NT2/D1 (cell line): ENCODE results near the gene EEFSEC.
A peak's percentile ranks its signal among the peaks of the same experiment; 100 is the strongest.

Source experiments
- DNase-seq: peaks from one replicate; pipeline ENCODE4 v3.0.0-alpha.2; 2011; ENCODE audit warnings: low read depth, low spot score
- H3K27me3 ChIP-seq: 2 replicates; pipeline ENCODE4 v1.6.0; 2011; ENCODE audit warnings: mild to moderate bottlenecking; ENCODE audit not compliant: insufficient read length, insufficient read depth
- H3K36me3 ChIP-seq: 2 replicates; pipeline ENCODE4 v1.6.1; 2011; ENCODE audit warnings: mild to moderate bottlenecking, low read length, mixed read lengths; ENCODE audit not compliant: insufficient read depth, insufficient read length
- H3K4me1 ChIP-seq: 2 replicates; pipeline ENCODE4 v1.5.1; 2011; ENCODE audit not compliant: insufficient read depth, insufficient read length
- H3K4me3 ChIP-seq: 2 replicates; pipeline ENCODE4 v1.5.1; 2011; ENCODE audit warnings: low read depth; ENCODE audit not compliant: insufficient read length
- H3K9ac ChIP-seq: 2 replicates; pipeline ENCODE4 v1.6.0; 2011; ENCODE audit warnings: low read depth; ENCODE audit not compliant: insufficient read length
- H3K9me3 ChIP-seq: 2 replicates; pipeline ENCODE4 v1.5.1; 2011; ENCODE audit warnings: mild to moderate bottlenecking, low read length; ENCODE audit not compliant: insufficient read depth
- SUZ12 ChIP-seq: IDR thresholded peaks from 2 replicates; pipeline ENCODE4 v1.6.1; 2011; ENCODE audit not compliant: insufficient read length, insufficient read depth; ENCODE audit errors: extremely low read depth
- YY1 ChIP-seq: IDR thresholded peaks from 2 replicates; pipeline ENCODE4 v1.6.1; 2011; ENCODE audit not compliant: insufficient read length, insufficient read depth
- ZNF274 ChIP-seq: IDR thresholded peaks from 2 replicates; pipeline ENCODE4 v1.6.1; 2011; ENCODE audit warnings: mild to moderate bottlenecking, low read depth, low read length

Gene EEFSEC

DNA sequence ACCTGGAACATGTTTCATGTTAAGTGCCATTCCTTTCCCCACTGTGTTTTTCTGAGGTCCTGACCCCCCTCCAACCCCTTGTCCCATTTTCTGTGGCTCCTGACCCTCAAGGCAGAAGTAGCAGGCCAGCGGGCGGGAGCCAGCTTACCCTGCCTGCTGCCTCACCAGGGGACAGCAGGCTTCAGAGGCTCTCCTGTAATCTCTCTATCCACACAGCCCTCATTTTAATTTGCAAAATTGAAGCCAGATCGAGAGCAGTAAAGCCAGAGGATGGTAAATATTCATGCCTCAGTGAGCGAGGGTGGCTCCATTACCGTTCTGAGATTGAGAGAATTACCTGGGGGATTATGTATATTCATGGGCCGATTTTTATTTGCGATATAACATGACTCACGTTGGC lies 165.8 kb downstream of the EEFSEC start:
- H3K4me1 ChIP-seq, result peaks cover 7% of the 10 kb centered on the region
- no peak overlapping the region for H3K9ac ChIP-seq
- DNase-seq, result no peak
- H3K36me3 ChIP-seq, result peaks cover 7% of the 10 kb centered on the region
- H3K27me3 ChIP-seq, result no peaks in the 10 kb centered on the region
- H3K4me3 ChIP-seq, result no peak overlapping the region
- no peak for TF ChIP-seq SUZ12
- no peak for TF ChIP-seq ZNF274
- TF ChIP-seq YY1, result no peak
- no peaks in the 10 kb centered on the region for H3K9me3 ChIP-seq

GRCh38 chr3:128319741-128320141 lies 166.5 kb downstream of the EEFSEC start:
- peaks cover 7% of the 10 kb centered on the region for H3K4me1 ChIP-seq
- DNase-seq, result no peak
- no peaks in the 10 kb centered on the region for H3K9me3 ChIP-seq
- no peak overlapping the region for H3K4me3 ChIP-seq
- H3K9ac ChIP-seq, result no peak overlapping the region
- no peaks in the 10 kb centered on the region for H3K27me3 ChIP-seq
- peaks cover 7% of the 10 kb centered on the region for H3K36me3 ChIP-seq
- TF ChIP-seq ZNF274 (no peak), YY1 (no peak), SUZ12 (no peak)

- H3K4me1 ChIP-seq, result peaks cover 10% of the 10 kb centered on the region
- H3K36me3 ChIP-seq, result peaks cover 7% of the 10 kb centered on the region
- no peak overlapping the region for H3K9ac ChIP-seq
- no peak for TF ChIP-seq YY1
- no peak for TF ChIP-seq SUZ12
- TF ChIP-seq ZNF274, result no peak
- no peaks in the 10 kb centered on the region for H3K27me3 ChIP-seq
- H3K9me3 ChIP-seq, result no peaks in the 10 kb centered on the region
- DNase-seq, result no peak
- H3K4me3 ChIP-seq, result no peak overlapping the region
Measured at GRCh38 chr3:128320551-128321340, 167.5 kb downstream of the EEFSEC start.

DNA sequence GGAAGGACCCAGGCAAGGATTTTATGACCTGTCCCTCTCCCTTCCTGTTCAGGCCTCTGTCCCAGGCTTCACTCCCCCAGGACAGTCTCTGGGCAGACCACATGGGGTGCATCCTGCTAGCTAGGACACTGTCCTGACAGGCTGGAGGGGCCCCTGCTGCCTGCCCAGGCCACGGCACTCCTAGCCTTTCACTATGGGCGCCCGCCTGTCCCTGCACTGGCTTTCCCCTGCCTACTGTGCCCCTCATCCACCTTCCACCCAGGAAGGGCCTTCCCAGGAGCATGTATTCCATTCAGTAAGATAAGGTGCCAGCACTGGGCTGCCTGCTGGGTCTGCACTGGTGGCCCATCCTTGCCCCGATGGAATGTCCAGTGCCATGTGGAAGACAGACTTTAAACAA lies 168.1 kb downstream of the EEFSEC start:
- no peak overlapping the region for H3K4me3 ChIP-seq

DNA sequence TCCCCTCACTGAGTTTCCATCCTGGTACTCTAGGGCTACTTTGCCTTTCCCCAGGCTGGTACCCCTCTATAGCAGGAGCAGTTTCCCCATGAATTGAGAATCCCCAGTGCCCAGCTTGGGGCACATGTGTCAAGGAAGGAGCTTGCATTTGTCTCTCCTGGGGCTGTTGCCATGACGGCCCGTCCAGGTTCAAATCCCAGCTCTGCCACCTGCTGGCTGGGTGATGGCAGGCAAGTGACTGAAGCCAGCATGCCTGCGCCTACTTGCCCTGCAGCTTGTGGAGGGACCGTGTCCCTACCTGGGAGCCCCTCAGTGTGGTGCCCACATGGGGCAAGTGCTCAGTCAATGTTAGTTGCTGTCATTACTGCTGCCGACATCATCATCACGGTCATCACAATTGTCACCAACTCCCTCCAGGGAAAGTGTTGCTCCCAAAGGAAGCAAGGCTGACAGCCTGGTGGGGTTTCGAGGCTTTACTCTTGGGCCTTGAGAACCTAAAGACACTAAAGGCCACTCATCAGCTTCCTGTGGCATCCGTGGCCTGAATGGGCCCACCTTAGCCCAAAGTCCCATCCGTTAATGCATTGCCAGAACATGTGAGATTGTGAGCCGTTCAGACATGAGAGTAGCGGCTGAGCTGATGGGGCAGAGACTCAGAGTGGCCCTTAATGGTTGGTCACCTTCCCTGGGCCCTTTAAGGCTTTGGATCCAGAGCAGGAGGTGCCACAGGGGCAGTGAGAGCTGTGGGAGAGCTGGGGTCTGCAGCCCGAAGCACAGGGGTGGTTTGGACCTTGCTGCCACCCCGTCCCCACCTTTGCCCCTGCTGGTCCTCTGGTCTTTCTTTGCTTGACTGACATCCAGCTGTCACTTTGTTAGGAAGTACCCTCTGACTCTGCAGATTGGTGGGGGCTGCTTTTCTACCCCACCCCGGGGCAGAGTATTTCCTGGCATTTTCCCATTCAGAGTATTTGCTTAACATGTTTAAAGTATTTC lies 169.0 kb downstream of the EEFSEC start:
- H3K4me3 ChIP-seq, result no peak overlapping the region
- peaks cover 10% of the 10 kb centered on the region for H3K4me1 ChIP-seq
- no peaks in the 10 kb centered on the region for H3K27me3 ChIP-seq
- H3K36me3 ChIP-seq, result peaks cover 7% of the 10 kb centered on the region
- DNase-seq, result peak; percentile 57
- H3K9me3 ChIP-seq, result no peaks in the 10 kb centered on the region
- no peak overlapping the region for H3K9ac ChIP-seq
- TF ChIP-seq YY1, result no peak

More for the DNA sequence above, 168.1 kb downstream of the EEFSEC start:
- peaks cover 7% of the 10 kb centered on the region for H3K36me3 ChIP-seq
- H3K4me1 ChIP-seq, result peaks cover 10% of the 10 kb centered on the region
- DNase-seq, result no peak
- TF ChIP-seq ZNF274 (no peak), YY1 (no peak), SUZ12 (no peak)
- H3K9me3 ChIP-seq, result no peaks in the 10 kb centered on the region
- no peaks in the 10 kb centered on the region for H3K27me3 ChIP-seq
- H3K9ac ChIP-seq, result no peak overlapping the region

DNA sequence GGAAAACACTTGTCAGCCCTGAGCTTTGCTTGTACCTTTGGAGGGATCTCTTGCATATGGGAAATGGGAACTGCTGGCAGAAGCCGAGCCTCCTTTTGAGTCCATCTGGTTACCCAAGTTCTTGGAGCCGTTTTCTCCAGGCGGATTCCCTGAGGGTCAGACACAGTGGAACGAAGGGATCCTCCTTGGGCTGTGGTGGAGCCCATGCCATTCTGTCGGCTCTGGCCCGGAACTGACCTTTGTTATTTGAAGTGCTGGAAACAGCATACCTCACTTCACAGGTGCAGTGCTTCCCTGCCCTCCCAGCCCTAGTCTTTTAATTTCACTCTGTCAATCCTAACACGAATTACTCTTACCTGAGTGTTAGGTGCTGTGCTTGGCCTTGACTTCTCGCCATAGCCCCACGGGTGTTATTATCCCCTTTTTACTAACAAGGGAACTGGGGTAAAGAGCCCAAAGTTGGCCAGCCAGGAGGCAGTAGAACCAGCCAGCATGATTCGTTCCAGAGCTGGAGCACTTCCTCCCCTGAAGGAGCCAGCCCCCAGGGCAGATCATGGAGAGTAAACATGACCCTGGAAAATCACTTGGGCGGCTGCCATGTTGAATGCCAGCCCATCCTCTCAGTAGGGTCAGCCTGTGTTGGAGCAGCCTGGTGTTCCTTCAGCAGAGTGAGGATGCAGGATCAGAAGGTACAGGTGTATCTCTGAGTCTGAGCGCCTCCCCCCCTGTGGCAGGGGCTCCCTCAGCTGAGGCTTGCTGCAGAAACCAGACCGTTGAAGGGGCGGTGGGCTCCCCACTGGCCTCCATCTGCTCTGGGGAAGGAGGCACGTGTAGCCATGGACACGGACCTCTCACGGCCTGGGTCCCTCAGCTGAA lies 170.2 kb downstream of the EEFSEC start:
- Histone ChIP-seq H3K4me1 (peaks cover 10% of the 10 kb centered on the region), H3K9me3 (no peaks in the 10 kb centered on the region), H3K9ac (no peak overlapping the region), H3K27me3 (no peaks in the 10 kb centered on the region), H3K4me3 (no peak overlapping the region), H3K36me3 (peaks cover 7% of the 10 kb centered on the region)
- no peak for DNase-seq
- TF ChIP-seq SUZ12 (no peak), YY1 (no peak), ZNF274 (no peak)
